CD4-positive, alpha-beta T cell (primary cell): ENCODE results near the gene DLGAP4. TPM values are rescaled to one million over a fixed set of nuclear protein-coding genes. Genes with fewer than 3 reads are reported as not detected.

Experiments
- ATAC-seq: fragments of 200-7000 bp; cut with Tn5 transposase; one replicate; pipeline ENCODE4 v1.10.0; 2022; ENCODE audit warnings: mild to moderate bottlenecking; ENCODE audit not compliant: poor library complexity
- CTCF ChIA-PET: fragments of 350-600 bp; sonication (Branson Sonifier 250); formaldehyde crosslinking; loops from one replicate; lab custom pipeline; 2021; ENCODE audit warnings: antibody characterized with exemption, inconsistent platforms; lab: Charles Lee
- POLR2A ChIA-PET: fragments of 350-600 bp; sonication (Branson Sonifier 250); formaldehyde crosslinking; loops from one replicate; lab custom pipeline; 2021; ENCODE audit warnings: antibody characterized with exemption, inconsistent platforms; lab: Charles Lee
- DNase-seq, 14 experiments: peaks; one replicate each; pipeline ENCODE4 v3.0.0-alpha.2; 2013 to 2020; ENCODE audit warnings: mixed read lengths in 2 of 14
- H3K27ac ChIP-seq, 2 donors: one replicate each; pipeline versions ENCODE4 v1.5.1 to v1.7.0; 2013; ENCODE audit warnings: low read length in 2 of 2, low read depth in 1 of 2, mild to moderate bottlenecking in 1 of 2
- H3K27me3 ChIP-seq, 2 experiments: 1 replicate in 1 of 2; 2 replicates in 1 of 2; pipeline versions ENCODE4 v1.6.1 to v1.7.0; 2013; ENCODE audit warnings: low read length in 2 of 2, control low read depth in 1 of 2, mild to moderate bottlenecking in 1 of 2, moderate library complexity in 1 of 2; ENCODE audit not compliant: insufficient read depth in 2 of 2, control insufficient read depth in 1 of 2
- H3K36me3 ChIP-seq: one replicate; pipeline ENCODE4 v1.6.1; 2013; ENCODE audit warnings: low read length, control low read depth; ENCODE audit not compliant: insufficient read depth
- H3K4me1 ChIP-seq: one replicate; pipeline ENCODE4 v1.6.1; 2013; ENCODE audit warnings: low read length, control low read depth; ENCODE audit not compliant: insufficient read depth
- H3K4me3 ChIP-seq: one replicate; pipeline ENCODE4 v1.5.1; 2013; ENCODE audit warnings: mild to moderate bottlenecking, low read length, moderate library complexity
- H3K9me3 ChIP-seq, 2 experiments: 1 replicate in 1 of 2; 2 replicates in 1 of 2; pipeline versions ENCODE4 v1.6.1 to v1.7.0; 2013; ENCODE audit warnings: low read length in 2 of 2, mild to moderate bottlenecking in 2 of 2, control low read depth in 1 of 2, moderate library complexity in 1 of 2; ENCODE audit not compliant: control insufficient read depth in 1 of 2, insufficient read depth in 1 of 2
- H3K27ac Mint-ChIP-seq: one replicate; pipeline ENCODE4 v1.8.0; 2020; ENCODE audit warnings: mixed read lengths
- H3K27me3 Mint-ChIP-seq: one replicate; pipeline ENCODE4 v1.8.0; 2021; ENCODE audit warnings: mixed read lengths
- H3K36me3 Mint-ChIP-seq: one replicate; pipeline ENCODE4 v1.8.0; 2021; ENCODE audit warnings: low read depth, mixed read lengths
- H3K4me1 Mint-ChIP-seq: one replicate; pipeline ENCODE4 v1.8.0; 2021; ENCODE audit warnings: low read depth, mixed read lengths
- H3K4me3 Mint-ChIP-seq: one replicate; pipeline ENCODE4 v1.8.0; 2020; ENCODE audit warnings: mild to moderate bottlenecking, mixed read lengths
- H3K9me3 Mint-ChIP-seq: one replicate; pipeline ENCODE4 v1.8.0; 2020; ENCODE audit warnings: mixed read lengths
- intact Hi-C, 2 experiments: fragments of 100-400 bp; cut with DNase I in 1 of 2; cut with micrococcal nuclease in 1 of 2; formaldehyde crosslinking; loops; one replicate each; pipeline versions ENCODE4 v1.15.1 to v1.9.0; 2023 to 2025; cut with DNase I, micrococcal nuclease
- total RNA-seq, 174 experiments: library from RNA in 2 of 174; stranded (reverse) in 2 of 174; gene quantifications; one replicate each; pipeline ENCODE4 v1.2.3 and lab custom pipeline; 2021 to 2026
- TF ChIP-seq, protein P1 (sequence below): fragments of 200-600 bp; IDR thresholded peaks from one replicate; pipeline ENCODE4 v1.8.0; 2022; ENCODE audit warnings: antibody characterized with exemption, mild to moderate bottlenecking

Gene DLGAP4
- total RNA-seq, 2 experiments from 2014 or later = 16.0 to 16.1 TPM

DNA sequence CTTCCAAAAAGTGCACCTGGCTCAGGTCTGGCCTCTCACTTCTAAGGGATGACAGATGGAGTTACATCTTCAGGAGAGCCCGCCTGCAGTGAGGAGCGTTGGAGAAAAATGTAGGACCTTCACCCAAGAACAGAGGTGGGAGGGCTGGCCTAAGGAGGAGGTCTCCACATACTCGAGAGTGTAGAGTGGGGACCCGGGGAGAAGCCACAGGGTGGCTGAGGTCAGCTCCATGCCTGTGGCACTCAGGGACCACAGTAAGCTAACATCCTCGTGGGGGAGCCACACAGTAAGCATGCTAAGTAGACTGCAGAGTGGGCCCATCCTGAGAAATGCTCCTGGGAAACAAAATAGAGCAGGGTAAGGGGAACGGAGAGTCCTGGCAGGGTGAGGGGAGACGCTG, 45.8 kb upstream of the DLGAP4 start:
- ChIA-PET POLR2A (no interaction called here), CTCF (interaction anchor here (1.0 kb wide), 1 partner anchor 18 kb away, joined by 3 read pairs; no protein-coding TSS in a partner anchor)
- Histone ChIP-seq H3K4me3 (no peak overlapping the region), H3K27ac (no peak overlapping the region), H3K27me3 (no peaks in the 10 kb centered on the region), H3K36me3 (peaks cover 20% of the 10 kb centered on the region), H3K9me3 (no peaks in the 10 kb centered on the region), H3K4me1 (no peaks in the 10 kb centered on the region)
- Mint-ChIP-seq H3K4me1 (no peaks in the 10 kb centered on the region), H3K36me3 (peaks cover 24% of the 10 kb centered on the region), H3K27ac (no peak overlapping the region), H3K4me3 (no peak overlapping the region), H3K9me3 (no peaks in the 10 kb centered on the region), H3K27me3 (no peaks in the 10 kb centered on the region)
- intact Hi-C loops = no loop called here
- ATAC-seq (no peak), DNase-seq (no peak)
- TF ChIP-seq, protein P1, sequence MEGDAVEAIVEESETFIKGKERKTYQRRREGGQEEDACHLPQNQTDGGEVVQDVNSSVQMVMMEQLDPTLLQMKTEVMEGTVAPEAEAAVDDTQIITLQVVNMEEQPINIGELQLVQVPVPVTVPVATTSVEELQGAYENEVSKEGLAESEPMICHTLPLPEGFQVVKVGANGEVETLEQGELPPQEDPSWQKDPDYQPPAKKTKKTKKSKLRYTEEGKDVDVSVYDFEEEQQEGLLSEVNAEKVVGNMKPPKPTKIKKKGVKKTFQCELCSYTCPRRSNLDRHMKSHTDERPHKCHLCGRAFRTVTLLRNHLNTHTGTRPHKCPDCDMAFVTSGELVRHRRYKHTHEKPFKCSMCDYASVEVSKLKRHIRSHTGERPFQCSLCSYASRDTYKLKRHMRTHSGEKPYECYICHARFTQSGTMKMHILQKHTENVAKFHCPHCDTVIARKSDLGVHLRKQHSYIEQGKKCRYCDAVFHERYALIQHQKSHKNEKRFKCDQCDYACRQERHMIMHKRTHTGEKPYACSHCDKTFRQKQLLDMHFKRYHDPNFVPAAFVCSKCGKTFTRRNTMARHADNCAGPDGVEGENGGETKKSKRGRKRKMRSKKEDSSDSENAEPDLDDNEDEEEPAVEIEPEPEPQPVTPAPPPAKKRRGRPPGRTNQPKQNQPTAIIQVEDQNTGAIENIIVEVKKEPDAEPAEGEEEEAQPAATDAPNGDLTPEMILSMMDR = no peak

DNA sequence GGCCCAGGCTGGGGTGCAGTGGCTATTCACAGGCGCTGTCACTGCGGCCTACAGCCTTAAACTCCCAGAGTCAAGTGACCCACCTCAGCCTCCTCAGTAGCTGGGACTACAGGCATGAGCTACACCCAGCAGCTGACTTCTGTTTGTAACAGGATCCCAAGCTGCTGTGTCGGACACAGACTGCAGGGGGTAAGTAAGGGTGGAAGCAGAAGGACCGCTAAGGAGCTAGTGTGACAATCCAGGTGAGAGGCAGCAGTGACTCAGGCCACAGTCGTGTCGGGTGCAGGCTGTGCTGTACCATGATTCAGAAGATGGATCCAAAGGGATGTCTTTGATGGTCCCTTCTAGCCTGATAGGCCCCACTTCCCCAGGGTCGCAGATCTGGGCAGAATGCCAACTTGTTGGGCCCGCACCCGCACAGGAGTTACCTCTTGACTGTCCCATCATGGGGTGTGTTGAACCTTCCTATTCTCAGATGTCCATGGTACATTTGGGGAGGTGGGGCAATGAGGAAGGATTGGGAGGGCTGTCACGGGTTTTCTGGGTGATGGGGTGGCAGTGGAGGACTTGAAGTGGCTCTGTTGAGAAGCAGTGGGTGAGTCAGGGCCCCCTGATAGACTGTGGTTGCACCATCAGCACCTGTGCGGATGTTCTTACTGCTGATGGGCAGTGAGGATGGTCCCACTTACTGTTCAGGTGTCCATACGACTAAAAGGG, 44.6 kb upstream of the DLGAP4 start:
- no peak overlapping the region for H3K4me3 Mint-ChIP-seq
- Histone ChIP-seq H3K27me3 (no peaks in the 10 kb centered on the region), H3K9me3 (no peaks in the 10 kb centered on the region), H3K4me1 (no peaks in the 10 kb centered on the region), H3K4me3 (no peak overlapping the region), H3K36me3 (peaks cover 8% of the 10 kb centered on the region), H3K27ac (no peak overlapping the region)
- H3K9me3 Mint-ChIP-seq = no peaks in the 10 kb centered on the region
- H3K36me3 Mint-ChIP-seq = peaks cover 14% of the 10 kb centered on the region
- intact Hi-C loops = no loop called here
- H3K27ac Mint-ChIP-seq = no peak overlapping the region
- ChIA-PET CTCF (no interaction called here), POLR2A (no interaction called here)
- ATAC-seq (no peak), DNase-seq (no peak)
- TF ChIP-seq, protein P1 = no peak
- H3K4me1 Mint-ChIP-seq = no peaks in the 10 kb centered on the region
- no peaks in the 10 kb centered on the region for H3K27me3 Mint-ChIP-seq

DNA sequence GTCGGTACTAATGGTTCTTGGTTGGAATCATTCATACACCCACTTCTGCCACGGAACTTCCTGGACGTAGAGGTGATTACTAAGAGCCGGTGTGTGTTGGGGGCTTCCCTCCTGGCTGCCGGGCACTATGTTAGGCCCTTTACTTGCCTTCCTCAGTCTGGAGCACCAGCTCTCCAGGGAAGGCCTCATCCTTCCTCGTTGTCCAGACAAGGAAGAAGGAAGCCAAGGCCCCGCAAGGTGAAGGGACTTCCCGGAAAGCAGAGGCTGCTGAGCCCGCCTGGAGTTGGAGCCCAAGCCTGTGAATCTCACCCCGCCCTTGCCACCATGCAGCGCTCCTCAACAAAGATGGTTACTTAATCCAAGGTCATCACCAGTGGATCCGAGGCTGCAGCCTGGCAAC, 43.7 kb upstream of the DLGAP4 start:
- H3K27me3 Mint-ChIP-seq = no peaks in the 10 kb centered on the region
- H3K27ac ChIP-seq = no peak overlapping the region
- ChIA-PET POLR2A (no interaction called here), CTCF (no interaction called here)
- peaks cover 5% of the 10 kb centered on the region for H3K36me3 Mint-ChIP-seq
- H3K4me3 ChIP-seq = no peak overlapping the region
- no peak overlapping the region for H3K4me3 Mint-ChIP-seq
- TF ChIP-seq, protein P1 = no peak
- H3K4me1 ChIP-seq = no peaks in the 10 kb centered on the region
- ATAC-seq = no peak
- H3K27me3 ChIP-seq = no peaks in the 10 kb centered on the region
- no peak for DNase-seq
- no peaks in the 10 kb centered on the region for H3K9me3 Mint-ChIP-seq
- no peaks in the 10 kb centered on the region for H3K36me3 ChIP-seq
- H3K9me3 ChIP-seq = no peaks in the 10 kb centered on the region
- no peaks in the 10 kb centered on the region for H3K4me1 Mint-ChIP-seq
- H3K27ac Mint-ChIP-seq = no peak overlapping the region
- intact Hi-C loops = no loop called here
